K562 (cell line): ENCODE measurements around the gene PDZK1IP1. TPM values are rescaled to one million over a fixed set of nuclear protein-coding genes. Genes with fewer than 3 reads are reported as not detected.

Experiments used
- ATAC-seq: fragments of 200-7000 bp; cut with Tn5 transposase; 3 replicates; pipeline ENCODE4 v1.9.1; 2020; ENCODE audit warnings: moderate library complexity
- BruUV-seq: library from RNA; stranded (reverse); fragments of 400-500 nt; replicated peaks from 2 replicates; lab custom pipeline; 2021; lab: Mats Ljungman, UMichigan
- CTCF ChIA-PET: fragments of 300-600 bp; formaldehyde crosslinking; extraction: SDS; loops from one replicate; lab custom pipeline; 2021; ENCODE audit warnings: low intra/inter-chr PET ratio; lab: Yijun Ruan, JAX
- POLR2A ChIA-PET: fragments of 300-600, 350-650 bp; sonication (Branson Sonifier 250); formaldehyde crosslinking; extraction: SDS; loops from one replicate; lab custom pipeline; 2021; ENCODE audit warnings: antibody characterized with exemption, inconsistent platforms; lab: Yijun Ruan, JAX
- DNase-seq, 4 experiments: peaks; one replicate each; pipeline versions ENCODE4 v3.0.0 to v3.0.0-alpha.2; 2011 to 2018; ENCODE audit warnings: low spot score in 3 of 4, mixed read lengths in 3 of 4; ENCODE audit errors: extremely low read depth in 1 of 4
- FAIRE-seq: peaks from 2 replicates; lab custom pipeline; 2011; peaks lifted over from hg19 to GRCh38; lab: Jason Lieb, UNC
- H2AFZ ChIP-seq: 2 replicates; pipeline ENCODE4 v1.6.0; 2011; ENCODE audit warnings: low read depth, low read length, control low read depth, inconsistent platforms
- H3K27ac ChIP-seq: fragments of 200-600 bp; 3 replicates; pipeline ENCODE4 v1.8.0; 2011; ENCODE audit warnings: low read depth, mild to moderate bottlenecking, control low read depth, inconsistent platforms, low read length, moderate library complexity, mixed read lengths; ENCODE audit errors: extremely low read depth
- H3K27me3 ChIP-seq, 2 experiments: fragments of 300-600 bp in 1 of 2; 2 replicates in 1 of 2; 3 replicates in 1 of 2; pipeline versions ENCODE4 v1.6.0 to v1.8.0; 2011; ENCODE audit warnings: inconsistent platforms in 2 of 2, low read length in 2 of 2, mild to moderate bottlenecking in 1 of 2, mixed read lengths in 1 of 2, moderate library complexity in 1 of 2; ENCODE audit not compliant: control insufficient read depth in 2 of 2, insufficient read depth in 2 of 2
- H3K36me3 ChIP-seq: fragments of 300-600 bp; 3 replicates; pipeline ENCODE4 v1.8.0; 2011; ENCODE audit warnings: mild to moderate bottlenecking, low read length, inconsistent platforms; ENCODE audit not compliant: control insufficient read depth, insufficient read depth
- H3K4me1 ChIP-seq, 2 experiments: fragments of 200-600 bp in 1 of 2; replicated peaks in 1 of 2; 2 replicates in 1 of 2; 3 replicates in 1 of 2; pipeline versions ENCODE4 v1.5.1 to v1.8.0; 2011; ENCODE audit warnings: inconsistent platforms in 2 of 2, low read length in 2 of 2, mild to moderate bottlenecking in 1 of 2, mixed read lengths in 1 of 2, moderate library complexity in 1 of 2; ENCODE audit not compliant: control insufficient read depth in 2 of 2, insufficient read depth in 2 of 2
- H3K4me2 ChIP-seq: 2 replicates; pipeline ENCODE4 v1.6.1; 2011; ENCODE audit warnings: low read length, control low read depth, inconsistent platforms, mixed read lengths; ENCODE audit not compliant: insufficient read depth
- H3K4me3 ChIP-seq: fragments of 200-600 bp; sonication (generic), shearing (Covaris generic); 2 replicates; pipeline ENCODE4 v1.5.1; 2016; ENCODE audit warnings: control low read depth, inconsistent platforms
- H3K79me2 ChIP-seq: fragments of 200-600 bp; 3 replicates; pipeline ENCODE4 v1.8.0; 2011; ENCODE audit warnings: low read length, inconsistent platforms; ENCODE audit not compliant: control insufficient read depth, insufficient read depth
- H3K9ac ChIP-seq, 2 experiments: 2 replicates each; pipeline versions ENCODE4 v1.6.0 to v1.6.1; 2011; ENCODE audit warnings: low read depth in 2 of 2, low read length in 2 of 2, control low read depth in 1 of 2, inconsistent platforms in 1 of 2, mild to moderate bottlenecking in 1 of 2, mixed read lengths in 1 of 2; ENCODE audit not compliant: insufficient read depth in 1 of 2
- H3K9me1 ChIP-seq: one replicate; pipeline ENCODE4 v1.6.0; 2011; ENCODE audit warnings: inconsistent platforms, mild to moderate bottlenecking, low read length, moderate library complexity; ENCODE audit not compliant: control insufficient read depth, insufficient read depth
- H3K9me3 ChIP-seq: replicated peaks from 2 replicates; pipeline ENCODE4 v1.5.1; 2011; ENCODE audit warnings: low read depth, low read length, inconsistent platforms; ENCODE audit not compliant: control insufficient read depth, insufficient read depth
- H4K20me1 ChIP-seq: replicated peaks from 2 replicates; pipeline ENCODE4 v1.6.1; 2011; ENCODE audit warnings: low read length, inconsistent platforms, mixed read lengths; ENCODE audit not compliant: control insufficient read depth, insufficient read depth
- BHLHE40 ChIP-seq: IDR thresholded peaks from 2 replicates; pipeline ENCODE4 v1.6.1; 2011; ENCODE audit warnings: low read length, improper control_type of control experiment
- CHD4 ChIP-seq: fragments of 200-600 bp; sonication (generic); IDR thresholded peaks from 3 replicates; pipeline ENCODE4 v1.6.1; 2012; ENCODE audit warnings: low read depth, mild to moderate bottlenecking, mixed read lengths, low read length, inconsistent platforms; ENCODE audit not compliant: insufficient read depth, insufficient replicate concordance, poor library complexity, severe bottlenecking
- GABPA ChIP-seq: fragments of 200-800 bp; sonication (Bioruptor generic); conservative IDR thresholded peaks from 2 replicates; pipeline ENCODE4 v1.6.1; 2016; ENCODE audit warnings: low read depth, missing genetic modification characterization, missing compliant biosample characterization
- NCOA2 ChIP-seq, 2 experiments: fragments of 450-650 bp; IDR thresholded peaks; 2 replicates each; pipeline ENCODE4 v1.6.1; 2018; ENCODE audit warnings: mild to moderate bottlenecking in 2 of 2, moderate library complexity in 1 of 2; ENCODE audit not compliant: partially characterized antibody in 2 of 2
- ZNF75A ChIP-seq: fragments of 450-650 bp; formaldehyde crosslinking; IDR thresholded peaks from 2 replicates; pipeline ENCODE4 v1.4.0; 2020; ENCODE audit warnings: mild to moderate bottlenecking
- WGBS: fragments of 100-300 bp; shearing (Covaris generic); methylation state at CpG from one replicate; pipeline ENCODE4 v1.1.6; 2016; ENCODE audit warnings: low coverage, mixed read lengths; ENCODE audit not compliant: insufficient coverage; ENCODE audit errors: missing lambda C conversion rate; 5-methylcytosine and 5-hydroxymethylcytosine counted together
- in situ Hi-C: fragments of 300-500 bp; cut with MboI; formaldehyde crosslinking; loops from 4 replicates; pipeline ENCODE4 v1.15.0; 2018; ENCODE audit warnings: inconsistent platforms, mixed read lengths
- intact Hi-C: fragments of 100-400 bp; cut with micrococcal nuclease; formaldehyde crosslinking; loops from 2 replicates; pipeline ENCODE4 v1.14.2; 2022
- polyA plus RNA-seq, 8 experiments: library from polyadenylated mRNA; depleted of rRNA in 4 of 8; stranded (reverse) in 5 of 8; unstranded in 3 of 8; fragments of >200 nt; fragmentation: Nextera tagmentation in 2 of 8; fragmentation: Illumina TruSeq in 1 of 8; extraction: Ambion mirVana in 2 of 8; extraction: Trizol in 1 of 8; gene quantifications; 2 replicates each; pipeline versions ENCODE4 v1.2.1 to v1.2.3, GENCODE V29; 2011 to 2014; ENCODE audit warnings: inconsistent platforms in 1 of 8, missing spikeins in 1 of 8
- total RNA-seq, 7 experiments: library from RNA; depleted of rRNA in 6 of 7; stranded (reverse); fragments of >200 nt in 6 of 7; fragmentation: Illumina TruSeq in 2 of 7; extraction: Trizol in 2 of 7; gene quantifications; 2 replicates each; pipeline versions ENCODE4 v1.2.1 to v1.2.3, GENCODE V29; 2011 to 2021; ENCODE audit warnings: low replicate concordance in 1 of 7
- TF ChIP-seq, protein P1 (sequence below): sonication (generic); formaldehyde crosslinking; IDR thresholded peaks from 2 replicates; pipeline ENCODE4 v1.8.1; 2023; ENCODE audit warnings: mild to moderate bottlenecking, missing genetic modification reagents
- TF ChIP-seq, protein P2 (sequence below): sonication (generic); formaldehyde crosslinking; IDR thresholded peaks from 2 replicates; pipeline ENCODE4 v1.8.0; 2022; ENCODE audit warnings: mild to moderate bottlenecking, missing genetic modification reagents
- TF ChIP-seq, protein P3 (sequence below): sonication (generic); formaldehyde crosslinking; IDR thresholded peaks from 2 replicates; pipeline ENCODE4 v1.8.0; 2022; ENCODE audit warnings: missing genetic modification reagents, mild to moderate bottlenecking, moderate library complexity, borderline replicate concordance
- TF ChIP-seq, protein P4 (sequence below): sonication (generic); formaldehyde crosslinking; IDR thresholded peaks from 2 replicates; pipeline ENCODE4 v1.8.1; 2023; ENCODE audit warnings: mild to moderate bottlenecking, missing genetic modification reagents
- TF ChIP-seq, protein P5 (sequence below): fragments of 450-650 bp; IDR thresholded peaks from 2 replicates; pipeline ENCODE4 v1.6.1; 2017; ENCODE audit warnings: antibody characterized with exemption

The PDZK1IP1 gene
- total and polyA plus RNA-seq, 9 of the 15 experiments (the other 6 are each of a cell fraction or from before 2014, with no cell fraction given), result 0.17 to 0.68 (median 0.53) TPM; not detected in 2

DNA sequence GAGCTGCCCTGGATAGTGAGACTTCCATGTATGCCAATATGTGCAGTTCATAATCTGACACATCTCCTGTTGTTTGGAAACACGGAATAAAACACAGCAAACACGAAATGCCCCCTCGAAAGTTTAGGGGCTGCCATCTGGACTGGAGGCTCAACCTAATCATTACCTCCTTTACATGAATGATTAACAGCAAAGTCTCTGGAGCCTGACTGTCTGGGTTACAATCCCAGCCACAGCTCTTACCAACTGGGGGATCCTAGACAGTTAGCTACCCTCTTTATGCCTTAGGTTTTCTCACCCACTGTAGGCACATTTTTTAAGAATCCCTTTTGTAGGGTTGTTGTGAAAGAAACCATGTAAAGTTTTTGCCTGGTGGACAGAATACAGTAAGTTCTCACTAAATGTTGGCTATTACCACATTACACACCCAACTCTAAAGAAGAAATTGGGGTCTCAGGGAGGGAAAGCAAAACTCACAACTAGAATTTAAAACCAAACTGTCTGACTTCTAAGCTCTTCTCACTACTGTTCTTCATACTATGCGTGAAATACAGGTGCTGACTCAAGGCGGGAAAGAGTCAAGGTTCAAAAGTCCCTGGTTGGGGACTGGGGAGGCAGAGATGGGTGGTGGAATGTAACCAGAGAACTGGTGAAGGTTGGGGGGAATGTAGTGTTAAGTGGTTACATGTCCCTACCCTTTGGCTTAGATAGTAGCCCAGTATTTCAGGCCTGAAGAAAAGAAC, 28.4 kb downstream of the PDZK1IP1 start:
- in situ Hi-C loops, result no loop called here
- DNase-seq (no peak), ATAC-seq (peak; percentile 25; the same call in 1 of the 3 replicates), FAIRE-seq (no peak)
- Histone ChIP-seq H3K9me3 (no peaks in the 10 kb centered on the region), H3K4me2 (no peak overlapping the region), H2AFZ (no peak overlapping the region), H4K20me1 (no peaks in the 10 kb centered on the region), H3K79me2 (no peaks in the 10 kb centered on the region), H3K27me3 (no peaks in the 10 kb centered on the region), H3K4me1 (no peaks in the 10 kb centered on the region), H3K9me1 (no peaks in the 10 kb centered on the region), H3K27ac (no peak overlapping the region), H3K9ac (no peak overlapping the region), H3K36me3 (no peaks in the 10 kb centered on the region), H3K4me3 (no peak overlapping the region)
- no TSS peak for BruUV-seq
- intact Hi-C loops, result no loop called here
- 3% methylated on average over 5 of the region's 5 CpGs for WGBS
- ChIA-PET POLR2A (no interaction called here), CTCF (no interaction called here)
- TF ChIP-seq, protein P1, sequence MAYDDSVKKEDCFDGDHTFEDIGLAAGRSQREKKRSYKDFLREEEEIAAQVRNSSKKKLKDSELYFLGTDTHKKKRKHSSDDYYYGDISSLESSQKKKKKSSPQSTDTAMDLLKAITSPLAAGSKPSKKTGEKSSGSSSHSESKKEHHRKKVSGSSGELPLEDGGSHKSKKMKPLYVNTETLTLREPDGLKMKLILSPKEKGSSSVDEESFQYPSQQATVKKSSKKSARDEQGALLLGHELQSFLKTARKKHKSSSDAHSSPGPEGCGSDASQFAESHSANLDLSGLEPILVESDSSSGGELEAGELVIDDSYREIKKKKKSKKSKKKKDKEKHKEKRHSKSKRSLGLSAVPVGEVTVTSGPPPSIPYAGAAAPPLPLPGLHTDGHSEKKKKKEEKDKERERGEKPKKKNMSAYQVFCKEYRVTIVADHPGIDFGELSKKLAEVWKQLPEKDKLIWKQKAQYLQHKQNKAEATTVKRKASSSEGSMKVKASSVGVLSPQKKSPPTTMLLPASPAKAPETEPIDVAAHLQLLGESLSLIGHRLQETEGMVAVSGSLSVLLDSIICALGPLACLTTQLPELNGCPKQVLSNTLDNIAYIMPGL (CRISPR knock-in tag), result no peak
- TF ChIP-seq, protein P2, sequence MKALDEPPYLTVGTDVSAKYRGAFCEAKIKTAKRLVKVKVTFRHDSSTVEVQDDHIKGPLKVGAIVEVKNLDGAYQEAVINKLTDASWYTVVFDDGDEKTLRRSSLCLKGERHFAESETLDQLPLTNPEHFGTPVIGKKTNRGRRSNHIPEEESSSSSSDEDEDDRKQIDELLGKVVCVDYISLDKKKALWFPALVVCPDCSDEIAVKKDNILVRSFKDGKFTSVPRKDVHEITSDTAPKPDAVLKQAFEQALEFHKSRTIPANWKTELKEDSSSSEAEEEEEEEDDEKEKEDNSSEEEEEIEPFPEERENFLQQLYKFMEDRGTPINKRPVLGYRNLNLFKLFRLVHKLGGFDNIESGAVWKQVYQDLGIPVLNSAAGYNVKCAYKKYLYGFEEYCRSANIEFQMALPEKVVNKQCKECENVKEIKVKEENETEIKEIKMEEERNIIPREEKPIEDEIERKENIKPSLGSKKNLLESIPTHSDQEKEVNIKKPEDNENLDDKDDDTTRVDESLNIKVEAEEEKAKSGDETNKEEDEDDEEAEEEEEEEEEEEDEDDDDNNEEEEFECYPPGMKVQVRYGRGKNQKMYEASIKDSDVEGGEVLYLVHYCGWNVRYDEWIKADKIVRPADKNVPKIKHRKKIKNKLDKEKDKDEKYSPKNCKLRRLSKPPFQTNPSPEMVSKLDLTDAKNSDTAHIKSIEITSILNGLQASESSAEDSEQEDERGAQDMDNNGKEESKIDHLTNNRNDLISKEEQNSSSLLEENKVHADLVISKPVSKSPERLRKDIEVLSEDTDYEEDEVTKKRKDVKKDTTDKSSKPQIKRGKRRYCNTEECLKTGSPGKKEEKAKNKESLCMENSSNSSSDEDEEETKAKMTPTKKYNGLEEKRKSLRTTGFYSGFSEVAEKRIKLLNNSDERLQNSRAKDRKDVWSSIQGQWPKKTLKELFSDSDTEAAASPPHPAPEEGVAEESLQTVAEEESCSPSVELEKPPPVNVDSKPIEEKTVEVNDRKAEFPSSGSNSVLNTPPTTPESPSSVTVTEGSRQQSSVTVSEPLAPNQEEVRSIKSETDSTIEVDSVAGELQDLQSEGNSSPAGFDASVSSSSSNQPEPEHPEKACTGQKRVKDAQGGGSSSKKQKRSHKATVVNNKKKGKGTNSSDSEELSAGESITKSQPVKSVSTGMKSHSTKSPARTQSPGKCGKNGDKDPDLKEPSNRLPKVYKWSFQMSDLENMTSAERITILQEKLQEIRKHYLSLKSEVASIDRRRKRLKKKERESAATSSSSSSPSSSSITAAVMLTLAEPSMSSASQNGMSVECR, result no peak
- TF ChIP-seq CHD4 (no peak), BHLHE40 (no peak), ZNF75A (no peak), NCOA2 (IDR thresholded peaks at IDR 0.05; ENCODE audit: partially characterized antibody in 2 of 2) (no peak), GABPA (no peak)
- TF ChIP-seq, protein P3, sequence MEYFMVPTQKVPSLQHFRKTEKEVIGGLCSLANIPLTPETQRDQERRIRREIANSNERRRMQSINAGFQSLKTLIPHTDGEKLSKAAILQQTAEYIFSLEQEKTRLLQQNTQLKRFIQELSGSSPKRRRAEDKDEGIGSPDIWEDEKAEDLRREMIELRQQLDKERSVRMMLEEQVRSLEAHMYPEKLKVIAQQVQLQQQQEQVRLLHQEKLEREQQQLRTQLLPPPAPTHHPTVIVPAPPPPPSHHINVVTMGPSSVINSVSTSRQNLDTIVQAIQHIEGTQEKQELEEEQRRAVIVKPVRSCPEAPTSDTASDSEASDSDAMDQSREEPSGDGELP (CRISPR knock-in tag), result no peak
- TF ChIP-seq, protein P4, sequence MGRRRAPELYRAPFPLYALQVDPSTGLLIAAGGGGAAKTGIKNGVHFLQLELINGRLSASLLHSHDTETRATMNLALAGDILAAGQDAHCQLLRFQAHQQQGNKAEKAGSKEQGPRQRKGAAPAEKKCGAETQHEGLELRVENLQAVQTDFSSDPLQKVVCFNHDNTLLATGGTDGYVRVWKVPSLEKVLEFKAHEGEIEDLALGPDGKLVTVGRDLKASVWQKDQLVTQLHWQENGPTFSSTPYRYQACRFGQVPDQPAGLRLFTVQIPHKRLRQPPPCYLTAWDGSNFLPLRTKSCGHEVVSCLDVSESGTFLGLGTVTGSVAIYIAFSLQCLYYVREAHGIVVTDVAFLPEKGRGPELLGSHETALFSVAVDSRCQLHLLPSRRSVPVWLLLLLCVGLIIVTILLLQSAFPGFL (CRISPR knock-in tag), result no peak
- TF ChIP-seq, protein P5, sequence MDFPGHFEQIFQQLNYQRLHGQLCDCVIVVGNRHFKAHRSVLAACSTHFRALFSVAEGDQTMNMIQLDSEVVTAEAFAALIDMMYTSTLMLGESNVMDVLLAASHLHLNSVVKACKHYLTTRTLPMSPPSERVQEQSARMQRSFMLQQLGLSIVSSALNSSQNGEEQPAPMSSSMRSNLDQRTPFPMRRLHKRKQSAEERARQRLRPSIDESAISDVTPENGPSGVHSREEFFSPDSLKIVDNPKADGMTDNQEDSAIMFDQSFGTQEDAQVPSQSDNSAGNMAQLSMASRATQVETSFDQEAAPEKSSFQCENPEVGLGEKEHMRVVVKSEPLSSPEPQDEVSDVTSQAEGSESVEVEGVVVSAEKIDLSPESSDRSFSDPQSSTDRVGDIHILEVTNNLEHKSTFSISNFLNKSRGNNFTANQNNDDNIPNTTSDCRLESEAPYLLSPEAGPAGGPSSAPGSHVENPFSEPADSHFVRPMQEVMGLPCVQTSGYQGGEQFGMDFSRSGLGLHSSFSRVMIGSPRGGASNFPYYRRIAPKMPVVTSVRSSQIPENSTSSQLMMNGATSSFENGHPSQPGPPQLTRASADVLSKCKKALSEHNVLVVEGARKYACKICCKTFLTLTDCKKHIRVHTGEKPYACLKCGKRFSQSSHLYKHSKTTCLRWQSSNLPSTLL, result no peak
